Neural progenitor cell (in vitro differentiated cells): ENCODE measurements around the gene CEBPZ. TPM values are rescaled to one million over a fixed set of nuclear protein-coding genes. Genes with fewer than 3 reads are reported as not detected.
"Not testable (repeated sequence)": the region's sequence is repeated elsewhere in the genome, so short reads cannot be mapped to it uniquely, and the experiment has no call there.

Experiments used
- DNase-seq: peaks from one replicate; pipeline ENCODE4 v3.0.0-alpha.2; 2016; ENCODE audit warnings: low spot score
- H2AFZ ChIP-seq: fragments of 200-600 bp; sonication (generic); replicated peaks from 2 replicates; pipeline ENCODE4 v1.6.1; 2016; ENCODE audit warnings: antibody characterized with exemption
- H3F3A ChIP-seq: fragments of 200-600 bp; sonication (generic); 2 replicates; pipeline ENCODE4 v1.6.1; 2016; ENCODE audit warnings: antibody characterized with exemption, low read depth
- H3K27ac ChIP-seq: fragments of 200-600 bp; sonication (generic); 2 replicates; pipeline ENCODE4 v1.5.1; 2016; ENCODE audit warnings: mild to moderate bottlenecking
- H3K27me3 ChIP-seq: fragments of 200-600 bp; sonication (generic); 2 replicates; pipeline ENCODE4 v1.6.1; 2016; ENCODE audit warnings: mild to moderate bottlenecking, moderate library complexity
- H3K36me3 ChIP-seq: fragments of 200-600 bp; sonication (generic); 2 replicates; pipeline ENCODE4 v1.5.1; 2016
- H3K4me1 ChIP-seq: fragments of 200-600 bp; sonication (generic); 2 replicates; pipeline ENCODE4 v1.6.1; 2016; ENCODE audit warnings: mixed run types
- H3K4me2 ChIP-seq: fragments of 200-600 bp; sonication (generic); 2 replicates; pipeline ENCODE4 v1.6.1; 2016
- H3K4me3 ChIP-seq: fragments of 200-600 bp; sonication (generic); 2 replicates; pipeline ENCODE4 v1.5.1; 2016
- H3K79me2 ChIP-seq: fragments of 200-600 bp; sonication (generic); 2 replicates; pipeline ENCODE4 v1.6.1; 2016; ENCODE audit warnings: low read depth
- H3K9ac ChIP-seq: fragments of 200-600 bp; sonication (generic); 2 replicates; pipeline ENCODE4 v1.6.1; 2016
- H3K9me3 ChIP-seq: fragments of 200-600 bp; sonication (generic); 2 replicates; pipeline ENCODE4 v1.5.1; 2016; ENCODE audit warnings: low read depth
- H4K20me1 ChIP-seq: fragments of 200-600 bp; sonication (generic); 2 replicates; pipeline ENCODE4 v1.6.1; 2016; ENCODE audit warnings: low read depth
- H3K27ac Mint-ChIP-seq: 3 replicates; pipeline ENCODE4 v1.8.0; 2021; ENCODE audit warnings: mixed read lengths
- H3K27me3 Mint-ChIP-seq: 2 replicates; pipeline ENCODE4 v1.8.0; 2022; ENCODE audit warnings: low read depth, mild to moderate bottlenecking, inconsistent platforms, moderate library complexity, mixed read lengths; ENCODE audit not compliant: insufficient read depth
- H3K36me3 Mint-ChIP-seq: 3 replicates; pipeline ENCODE4 v1.8.0; 2021; ENCODE audit warnings: mixed read lengths
- H3K4me1 Mint-ChIP-seq: 3 replicates; pipeline ENCODE4 v1.8.0; 2021; ENCODE audit warnings: mixed read lengths
- H3K4me3 Mint-ChIP-seq: 3 replicates; pipeline ENCODE4 v1.8.0; 2021; ENCODE audit warnings: mild to moderate bottlenecking, moderate library complexity, mixed read lengths
- H3K9me3 Mint-ChIP-seq: 3 replicates; pipeline ENCODE4 v1.8.0; 2020; ENCODE audit warnings: mixed read lengths
- CTCF ChIP-seq: fragments of 200-600 bp; sonication (generic); IDR thresholded peaks from 2 replicates; pipeline ENCODE4 v1.5.1; 2017; ENCODE audit warnings: antibody characterized with exemption, mild to moderate bottlenecking
- EZH2 ChIP-seq: fragments of 200-600 bp; sonication (generic); IDR thresholded peaks from 2 replicates; pipeline ENCODE4 v1.6.1; 2017; ENCODE audit warnings: antibody characterized with exemption, mild to moderate bottlenecking, moderate library complexity
- EZH2phosphoT487 ChIP-seq: fragments of 200-600 bp; sonication (generic); IDR thresholded peaks from 2 replicates; pipeline ENCODE4 v1.6.1; 2017; ENCODE audit warnings: antibody characterized with exemption
- total RNA-seq: library from RNA; depleted of rRNA; stranded (reverse); fragments of >200 nt; gene quantifications from 2 replicates; pipeline ENCODE4 v1.2.3, GENCODE V29; 2015; ENCODE audit warnings: low replicate concordance

Gene CEBPZ
- total RNA-seq, 1 donor from 2014 or later: 86.6 TPM

- Histone ChIP-seq H3K4me3 (no peak overlapping the region), H4K20me1 (no peaks in the 10 kb centered on the region), H3K4me2 (no peak overlapping the region), H3K4me1 (no peaks in the 10 kb centered on the region), H3K27ac (no peak overlapping the region), H3K9ac (no peak overlapping the region), H3K27me3 (no peaks in the 10 kb centered on the region), H2AFZ (no peak overlapping the region), H3K36me3 (peaks cover 73% of the 10 kb centered on the region), H3K9me3 (peaks cover 4% of the 10 kb centered on the region), H3K79me2 (peaks cover 37% of the 10 kb centered on the region), H3F3A (peaks cover 33% of the 10 kb centered on the region)
- H3K4me1 Mint-ChIP-seq: no peaks in the 10 kb centered on the region
- H3K27ac Mint-ChIP-seq: no peak overlapping the region
- no peak overlapping the region for H3K4me3 Mint-ChIP-seq
- peaks cover 25% of the 10 kb centered on the region for H3K9me3 Mint-ChIP-seq
- no peaks in the 10 kb centered on the region for H3K27me3 Mint-ChIP-seq
- DNase-seq: no peak
- peaks cover 58% of the 10 kb centered on the region for H3K36me3 Mint-ChIP-seq
- no peak for TF ChIP-seq EZH2
- TF ChIP-seq EZH2phosphoT487: no peak
- no peak for TF ChIP-seq CTCF
Observed at GRCh38 chr2:37211939-37212338, 19.5 kb downstream of the CEBPZ start.

GRCh38 chr2:37211212-37211611 lies 20.2 kb downstream of the CEBPZ start:
- H2AFZ ChIP-seq: no peak overlapping the region
- no peaks in the 10 kb centered on the region for H3K4me1 Mint-ChIP-seq
- H3K9me3 Mint-ChIP-seq: peaks cover 28% of the 10 kb centered on the region
- no peak overlapping the region for H3K4me2 ChIP-seq
- peaks cover 37% of the 10 kb centered on the region for H3F3A ChIP-seq
- no peak overlapping the region for H3K4me3 Mint-ChIP-seq
- no peak overlapping the region for H3K4me3 ChIP-seq
- H3K4me1 ChIP-seq: peaks cover under 1% of the 10 kb centered on the region
- H3K27me3 Mint-ChIP-seq: no peaks in the 10 kb centered on the region
- no peaks in the 10 kb centered on the region for H4K20me1 ChIP-seq
- H3K27ac ChIP-seq: no peak overlapping the region
- H3K79me2 ChIP-seq: peaks cover 44% of the 10 kb centered on the region
- peaks cover 4% of the 10 kb centered on the region for H3K9me3 ChIP-seq
- peaks cover 65% of the 10 kb centered on the region for H3K36me3 Mint-ChIP-seq
- DNase-seq: no peak
- no peak overlapping the region for H3K27ac Mint-ChIP-seq
- no peak for TF ChIP-seq EZH2phosphoT487
- no peak for TF ChIP-seq EZH2
- no peak for TF ChIP-seq CTCF
- no peak overlapping the region for H3K9ac ChIP-seq
- H3K27me3 ChIP-seq: no peaks in the 10 kb centered on the region
- peaks cover 72% of the 10 kb centered on the region for H3K36me3 ChIP-seq

GRCh38 chr2:37206760-37207159 lies 24.6 kb downstream of the CEBPZ start:
- not testable (repeated sequence) for H3K4me3 ChIP-seq, H3K27ac ChIP-seq, H2AFZ ChIP-seq, H3K4me3 Mint-ChIP-seq, H3K9me3 ChIP-seq, H3K27ac Mint-ChIP-seq, H4K20me1 ChIP-seq, H3K27me3 ChIP-seq, H3K4me2 ChIP-seq, DNase-seq, H3K27me3 Mint-ChIP-seq, H3K4me1 Mint-ChIP-seq, H3K9ac ChIP-seq
- Mint-ChIP-seq H3K9me3 (peaks cover 44% of the 10 kb centered on the region), H3K36me3 (peaks cover 89% of the 10 kb centered on the region)
- H3F3A ChIP-seq: peaks cover 47% of the 10 kb centered on the region
- H3K4me1 ChIP-seq: peaks cover 16% of the 10 kb centered on the region
- peaks cover 59% of the 10 kb centered on the region for H3K79me2 ChIP-seq
- H3K36me3 ChIP-seq: peaks cover 67% of the 10 kb centered on the region

- Histone ChIP-seq H4K20me1 (no peaks in the 10 kb centered on the region), H3K27me3 (no peaks in the 10 kb centered on the region), H2AFZ (no peak overlapping the region), H3K27ac (peak overlapping the region; percentile 79), H3K36me3 (peaks cover 63% of the 10 kb centered on the region), H3K9ac (no peak overlapping the region), H3F3A (peaks cover 50% of the 10 kb centered on the region), H3K4me2 (peak overlapping the region; percentile 65), H3K9me3 (peaks cover 10% of the 10 kb centered on the region), H3K4me1 (peaks cover 16% of the 10 kb centered on the region), H3K4me3 (no peak overlapping the region), H3K79me2 (peaks cover 59% of the 10 kb centered on the region)
- H3K9me3 Mint-ChIP-seq: peaks cover 44% of the 10 kb centered on the region
- H3K4me1 Mint-ChIP-seq: peaks cover 4% of the 10 kb centered on the region
- H3K4me3 Mint-ChIP-seq: no peak overlapping the region
- peaks cover 83% of the 10 kb centered on the region for H3K36me3 Mint-ChIP-seq
- no peaks in the 10 kb centered on the region for H3K27me3 Mint-ChIP-seq
- DNase-seq: peak; percentile 34
- TF ChIP-seq EZH2 (no peak), CTCF (no peak)
- H3K27ac Mint-ChIP-seq: no peak overlapping the region
Observed at GRCh38 chr2:37205689-37206341, 25.6 kb downstream of the CEBPZ start.

- H3K27me3 Mint-ChIP-seq, H4K20me1 ChIP-seq, H3K27ac Mint-ChIP-seq, H3K4me3 ChIP-seq, H3K4me1 Mint-ChIP-seq, DNase-seq, H2AFZ ChIP-seq, H3K4me3 Mint-ChIP-seq, H3K9me3 ChIP-seq, H3K27me3 ChIP-seq, H3K9ac ChIP-seq: not testable (repeated sequence)
- Histone ChIP-seq H3K4me1 (peaks cover 16% of the 10 kb centered on the region), H3K27ac (peak overlapping the region; percentile 79), H3K4me2 (peak overlapping the region; percentile 65), H3K79me2 (peaks cover 54% of the 10 kb centered on the region), H3F3A (peaks cover 50% of the 10 kb centered on the region), H3K36me3 (peaks cover 58% of the 10 kb centered on the region)
- H3K36me3 Mint-ChIP-seq: peaks cover 79% of the 10 kb centered on the region
- peaks cover 44% of the 10 kb centered on the region for H3K9me3 Mint-ChIP-seq
Observed at GRCh38 chr2:37205071-37205661, 26.2 kb downstream of the CEBPZ start.
